Loucy (cell line): ENCODE data around the gene ALPK3.

Experiments used
- H2AFZ ChIP-seq: fragments of 200-600 bp; sonication (generic); 2 replicates; pipeline ENCODE4 v1.6.0; 2016; ENCODE audit warnings: antibody characterized with exemption, mild to moderate bottlenecking, low read length, moderate library complexity
- H3F3A ChIP-seq: fragments of 200-600 bp; 2 replicates; pipeline ENCODE4 v1.6.0; 2016; ENCODE audit warnings: antibody characterized with exemption, low read depth, mild to moderate bottlenecking
- H3K27me3 ChIP-seq: fragments of 200-600 bp; sonication (generic); 2 replicates; pipeline ENCODE4 v1.6.1; 2014; ENCODE audit warnings: low read length, mild to moderate bottlenecking; ENCODE audit not compliant: insufficient read depth, poor library complexity, severe bottlenecking
- H3K36me3 ChIP-seq: fragments of 200-600 bp; sonication (generic); 2 replicates; pipeline ENCODE4 v1.6.1; 2016; ENCODE audit warnings: low read length; ENCODE audit not compliant: insufficient read depth
- H3K4me1 ChIP-seq: fragments of 200-600 bp; sonication (generic); 2 replicates; pipeline ENCODE4 v1.5.1; 2014; ENCODE audit warnings: low read length, mild to moderate bottlenecking; ENCODE audit not compliant: insufficient read depth, poor library complexity, severe bottlenecking
- H3K4me2 ChIP-seq: fragments of 200-600 bp; sonication (generic); 2 replicates; pipeline ENCODE4 v1.6.0; 2014; ENCODE audit warnings: antibody characterized with exemption, low read length, low read depth, mild to moderate bottlenecking; ENCODE audit not compliant: poor library complexity, severe bottlenecking
- H3K4me3 ChIP-seq: fragments of 200-600 bp; sonication (generic); 2 replicates; pipeline ENCODE4 v1.5.1; 2014; ENCODE audit warnings: low read length, mild to moderate bottlenecking, mixed read lengths; ENCODE audit not compliant: poor library complexity, severe bottlenecking
- H3K79me2 ChIP-seq: fragments of 200-600 bp; sonication (generic); 2 replicates; pipeline ENCODE4 v1.6.1; 2014; ENCODE audit warnings: low read length; ENCODE audit not compliant: insufficient read depth
- H3K9ac ChIP-seq: fragments of 200-600 bp; sonication (generic); 2 replicates; pipeline ENCODE4 v1.6.0; 2014; ENCODE audit warnings: mild to moderate bottlenecking, low read depth, low read length, moderate library complexity; ENCODE audit not compliant: poor library complexity, severe bottlenecking
- H3K9me2 ChIP-seq: fragments of 200-600 bp; sonication (generic); replicated peaks from 2 replicates; pipeline ENCODE4 v1.6.1; 2016; ENCODE audit warnings: low read depth, low read length, mixed read lengths
- H3K9me3 ChIP-seq: fragments of 200-600 bp; sonication (generic); 2 replicates; pipeline ENCODE4 v1.6.1; 2014; ENCODE audit warnings: mild to moderate bottlenecking, antibody characterized with exemption, low read length, low read depth; ENCODE audit not compliant: insufficient read depth
- H4K20me1 ChIP-seq: fragments of 200-600 bp; sonication (generic); 2 replicates; pipeline ENCODE4 v1.6.0; 2014; ENCODE audit warnings: antibody characterized with exemption, low read length, mild to moderate bottlenecking; ENCODE audit not compliant: insufficient read depth, poor library complexity, severe bottlenecking
- CTCF ChIP-seq: fragments of 200-600 bp; sonication (generic); conservative IDR thresholded peaks from 2 replicates; pipeline ENCODE4 v1.5.1; 2014; ENCODE audit warnings: mild to moderate bottlenecking, antibody characterized with exemption, low read length
- EZH2phosphoT487 ChIP-seq: fragments of 200-600 bp; IDR thresholded peaks from 2 replicates; pipeline ENCODE4 v1.6.1; 2018; ENCODE audit warnings: antibody characterized with exemption, mild to moderate bottlenecking, moderate library complexity, borderline replicate concordance

Gene ALPK3

GRCh38 chr15:84831613-84832012, 14.5 kb downstream of the ALPK3 start:
- Histone ChIP-seq H2AFZ (no peak overlapping the region), H3K9me3 (no peaks in the 10 kb centered on the region), H3K4me2 (no peak overlapping the region), H3K27me3 (no peaks in the 10 kb centered on the region), H4K20me1 (no peaks in the 10 kb centered on the region), H3K36me3 (no peaks in the 10 kb centered on the region), H3K4me3 (no peak overlapping the region), H3K9me2 (no peaks in the 10 kb centered on the region), H3F3A (no peaks in the 10 kb centered on the region), H3K79me2 (no peaks in the 10 kb centered on the region), H3K9ac (no peak overlapping the region), H3K4me1 (no peaks in the 10 kb centered on the region)
- TF ChIP-seq EZH2phosphoT487 (no peak), CTCF (no peak)

GRCh38 chr15:84832448-84833040, 15.4 kb downstream of the ALPK3 start:
- Histone ChIP-seq H3K4me2 (no peak overlapping the region), H3K9me2 (no peaks in the 10 kb centered on the region), H3K4me3 (no peak overlapping the region), H3K79me2 (no peaks in the 10 kb centered on the region), H3K9ac (no peak overlapping the region), H2AFZ (no peak overlapping the region), H4K20me1 (no peaks in the 10 kb centered on the region), H3K4me1 (no peaks in the 10 kb centered on the region), H3K36me3 (no peaks in the 10 kb centered on the region), H3F3A (no peaks in the 10 kb centered on the region), H3K9me3 (no peaks in the 10 kb centered on the region), H3K27me3 (no peaks in the 10 kb centered on the region)
- TF ChIP-seq EZH2phosphoT487 = no peak
- no peak for TF ChIP-seq CTCF

GRCh38 chr15:84833447-84834228, 16.5 kb downstream of the ALPK3 start:
- Histone ChIP-seq H3K4me2 (no peak overlapping the region), H3K9ac (no peak overlapping the region), H3K36me3 (no peaks in the 10 kb centered on the region), H3K9me2 (no peaks in the 10 kb centered on the region), H3K79me2 (no peaks in the 10 kb centered on the region), H3K4me1 (no peaks in the 10 kb centered on the region), H4K20me1 (no peaks in the 10 kb centered on the region), H3K4me3 (no peak overlapping the region), H3K27me3 (no peaks in the 10 kb centered on the region), H3F3A (no peaks in the 10 kb centered on the region), H2AFZ (no peak overlapping the region), H3K9me3 (no peaks in the 10 kb centered on the region)
- no peak for TF ChIP-seq CTCF
